GM06990 (cell line): Measurements from ENCODE around the gene NKAIN2.

Experiments
- DNase-seq: peaks from one replicate; pipeline ENCODE4 v3.0.0-alpha.2; 2011; ENCODE audit not compliant: insufficient read length; ENCODE audit errors: extremely low read depth
- H3K27me3 ChIP-seq: replicated peaks from 2 replicates; pipeline ENCODE4 v1.6.0; 2011; ENCODE audit warnings: low read length; ENCODE audit not compliant: control insufficient read depth, insufficient read depth
- H3K36me3 ChIP-seq: 2 replicates; pipeline ENCODE4 v1.5.1; 2011; ENCODE audit warnings: low read length; ENCODE audit not compliant: control insufficient read depth, insufficient read depth
- H3K4me3 ChIP-seq: replicated peaks from 2 replicates; pipeline ENCODE4 v1.5.1; 2011; ENCODE audit warnings: low read depth, mild to moderate bottlenecking, control low read depth, low read length
- CTCF ChIP-seq: IDR thresholded peaks from 2 replicates; pipeline ENCODE4 v1.5.1; 2011; ENCODE audit warnings: low read length, control low read depth, mild to moderate bottlenecking, inconsistent platforms; ENCODE audit not compliant: insufficient read depth, poor library complexity, severe bottlenecking

NKAIN2 gene

GRCh38 chr6:124640432-124640831, 836.8 kb downstream of the NKAIN2 start:
- no peak for DNase-seq
- TF ChIP-seq CTCF: no peak
- Histone ChIP-seq H3K4me3 (no peak overlapping the region), H3K27me3 (no peaks in the 10 kb centered on the region), H3K36me3 (no peaks in the 10 kb centered on the region)

GRCh38 chr6:124655866-124656265, 852.2 kb downstream of the NKAIN2 start:
- TF ChIP-seq CTCF: no peak
- Histone ChIP-seq H3K4me3 (no peak overlapping the region), H3K36me3 (no peaks in the 10 kb centered on the region), H3K27me3 (no peaks in the 10 kb centered on the region)
- DNase-seq: no peak

GRCh38 chr6:124658053-124658452, 854.4 kb downstream of the NKAIN2 start:
- H3K27me3 ChIP-seq: no peaks in the 10 kb centered on the region
- H3K4me3 ChIP-seq: no peak overlapping the region
- H3K36me3 ChIP-seq: no peaks in the 10 kb centered on the region
- TF ChIP-seq CTCF: no peak
- DNase-seq: no peak

DNA sequence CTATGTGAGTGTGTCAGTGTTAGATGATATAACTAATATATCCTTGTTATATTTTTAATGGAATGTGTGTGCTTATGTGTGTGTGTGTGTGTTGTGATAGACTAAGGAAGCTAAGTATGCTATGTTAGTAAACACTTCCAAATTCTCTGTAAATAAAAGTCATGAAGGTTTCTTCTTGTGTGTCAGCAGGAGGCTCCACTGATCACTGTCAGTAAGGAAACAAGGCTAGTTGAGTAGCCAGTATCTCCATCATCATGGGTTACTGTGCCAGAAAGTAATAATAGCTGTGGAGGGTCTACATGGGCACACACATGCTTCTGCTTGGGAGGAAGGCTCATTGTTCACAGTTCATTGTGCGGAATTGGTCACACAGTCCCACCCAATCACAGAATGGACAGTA, 855.8 kb downstream of the NKAIN2 start:
- DNase-seq: no peak
- H3K27me3 ChIP-seq: no peaks in the 10 kb centered on the region
- no peaks in the 10 kb centered on the region for H3K36me3 ChIP-seq
- H3K4me3 ChIP-seq: no peak overlapping the region
- no peak for TF ChIP-seq CTCF

GRCh38 chr6:124660185-124660584, 856.5 kb downstream of the NKAIN2 start:
- Histone ChIP-seq H3K36me3 (no peaks in the 10 kb centered on the region), H3K4me3 (no peak overlapping the region), H3K27me3 (no peaks in the 10 kb centered on the region)
- DNase-seq: no peak
- no peak for TF ChIP-seq CTCF

GRCh38 chr6:124661097-124661661, 857.5 kb downstream of the NKAIN2 start:
- H3K36me3 ChIP-seq: no peaks in the 10 kb centered on the region
- no peak for TF ChIP-seq CTCF
- H3K4me3 ChIP-seq: no peak overlapping the region
- H3K27me3 ChIP-seq: no peaks in the 10 kb centered on the region
- DNase-seq: no peak
